Type B pancreatic cell (in vitro differentiated cells): ENCODE data around the gene DIPK2A. TPM values are rescaled to one million over a fixed set of nuclear protein-coding genes. Genes with fewer than 3 reads are reported as not detected.

Experiments
- DNase-seq: peaks from one replicate; pipeline ENCODE4 v3.0.0; 2021; ENCODE audit warnings: mixed read lengths; ENCODE audit not compliant: unreplicated experiment; ENCODE audit errors: extremely low spot score
- H3K27ac Mint-ChIP-seq: 2 replicates; pipeline ENCODE4 v1.8.0; 2021; ENCODE audit warnings: mild to moderate bottlenecking, mixed read lengths
- H3K27me3 Mint-ChIP-seq: 2 replicates; pipeline ENCODE4 v1.8.0; 2021; ENCODE audit warnings: mixed read lengths
- H3K36me3 Mint-ChIP-seq: 2 replicates; pipeline ENCODE4 v1.8.0; 2021; ENCODE audit warnings: mixed read lengths
- H3K4me1 Mint-ChIP-seq: one replicate; pipeline ENCODE4 v1.8.0; 2021; ENCODE audit warnings: mixed read lengths; ENCODE audit not compliant: unreplicated experiment
- H3K4me3 Mint-ChIP-seq: 2 replicates; pipeline ENCODE4 v1.8.0; 2021; ENCODE audit warnings: mild to moderate bottlenecking, mixed read lengths
- H3K9me3 Mint-ChIP-seq: 2 replicates; pipeline ENCODE4 v1.8.0; 2021; ENCODE audit warnings: mixed read lengths
- total RNA-seq: library from RNA; stranded (reverse); gene quantifications from 2 replicates; pipeline ENCODE4 v1.2.1, GENCODE V29; 2021; ENCODE audit warnings: low replicate concordance
- TF ChIP-seq, protein P1 (sequence below): fragments of 200-600 bp; sonication (generic); conservative IDR thresholded peaks from 2 replicates; pipeline ENCODE4 v1.5.0; 2021; ENCODE audit warnings: antibody characterized with exemption, mild to moderate bottlenecking

Gene DIPK2A
- total RNA-seq, 1 donor from 2014 or later: 32.1 TPM

DNA sequence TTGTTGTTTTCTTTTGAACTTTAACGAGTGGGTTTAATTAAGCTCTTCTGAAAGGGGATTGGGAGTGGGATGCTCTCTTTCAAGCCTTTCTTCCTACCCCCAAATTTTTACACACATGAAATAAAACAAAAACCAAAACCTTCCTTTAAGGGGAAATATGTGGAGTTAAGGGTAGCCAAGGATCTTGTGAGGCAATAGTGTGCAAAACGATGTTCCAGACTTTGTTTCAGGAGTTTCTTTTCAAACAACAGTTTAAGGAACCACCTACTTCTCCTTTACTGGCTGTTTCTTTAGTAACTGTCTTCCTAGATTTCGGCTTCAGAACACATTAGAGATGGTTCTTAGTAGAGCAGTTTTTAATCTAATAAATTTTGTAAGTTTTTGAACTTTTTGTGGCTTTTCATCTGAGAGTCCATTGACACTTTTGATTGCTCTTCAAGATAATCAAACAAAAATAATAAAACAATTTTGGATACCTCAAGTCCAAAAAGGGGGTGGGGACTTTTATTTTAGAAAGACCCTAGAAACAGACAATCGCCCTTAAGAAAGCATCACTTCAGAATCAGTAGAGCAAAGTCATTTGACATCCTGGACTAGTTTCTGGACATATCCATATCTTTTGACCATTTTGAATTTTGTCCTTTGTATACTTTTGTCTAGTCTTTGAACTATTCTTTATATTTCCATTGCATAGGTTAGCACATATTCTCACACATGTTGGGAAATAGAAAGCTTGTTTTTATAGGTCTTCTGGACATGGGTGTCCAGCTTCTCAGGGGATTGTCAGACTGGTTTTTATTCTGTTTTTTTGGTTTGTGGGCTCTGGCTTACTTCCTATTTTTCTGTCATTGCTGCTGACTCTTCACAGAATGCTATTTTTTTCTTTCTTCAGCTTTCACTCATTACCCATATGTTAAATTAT lies 6.0 kb downstream of the DIPK2A start:
- H3K9me3 Mint-ChIP-seq: no peaks in the 10 kb centered on the region
- peaks cover 11% of the 10 kb centered on the region for H3K36me3 Mint-ChIP-seq
- no peaks in the 10 kb centered on the region for H3K27me3 Mint-ChIP-seq
- H3K27ac Mint-ChIP-seq: no peak overlapping the region
- no peak for DNase-seq
- H3K4me1 Mint-ChIP-seq: peaks cover 12% of the 10 kb centered on the region
- no peak overlapping the region for H3K4me3 Mint-ChIP-seq
- TF ChIP-seq, protein P1, sequence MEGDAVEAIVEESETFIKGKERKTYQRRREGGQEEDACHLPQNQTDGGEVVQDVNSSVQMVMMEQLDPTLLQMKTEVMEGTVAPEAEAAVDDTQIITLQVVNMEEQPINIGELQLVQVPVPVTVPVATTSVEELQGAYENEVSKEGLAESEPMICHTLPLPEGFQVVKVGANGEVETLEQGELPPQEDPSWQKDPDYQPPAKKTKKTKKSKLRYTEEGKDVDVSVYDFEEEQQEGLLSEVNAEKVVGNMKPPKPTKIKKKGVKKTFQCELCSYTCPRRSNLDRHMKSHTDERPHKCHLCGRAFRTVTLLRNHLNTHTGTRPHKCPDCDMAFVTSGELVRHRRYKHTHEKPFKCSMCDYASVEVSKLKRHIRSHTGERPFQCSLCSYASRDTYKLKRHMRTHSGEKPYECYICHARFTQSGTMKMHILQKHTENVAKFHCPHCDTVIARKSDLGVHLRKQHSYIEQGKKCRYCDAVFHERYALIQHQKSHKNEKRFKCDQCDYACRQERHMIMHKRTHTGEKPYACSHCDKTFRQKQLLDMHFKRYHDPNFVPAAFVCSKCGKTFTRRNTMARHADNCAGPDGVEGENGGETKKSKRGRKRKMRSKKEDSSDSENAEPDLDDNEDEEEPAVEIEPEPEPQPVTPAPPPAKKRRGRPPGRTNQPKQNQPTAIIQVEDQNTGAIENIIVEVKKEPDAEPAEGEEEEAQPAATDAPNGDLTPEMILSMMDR: no peak

DNA sequence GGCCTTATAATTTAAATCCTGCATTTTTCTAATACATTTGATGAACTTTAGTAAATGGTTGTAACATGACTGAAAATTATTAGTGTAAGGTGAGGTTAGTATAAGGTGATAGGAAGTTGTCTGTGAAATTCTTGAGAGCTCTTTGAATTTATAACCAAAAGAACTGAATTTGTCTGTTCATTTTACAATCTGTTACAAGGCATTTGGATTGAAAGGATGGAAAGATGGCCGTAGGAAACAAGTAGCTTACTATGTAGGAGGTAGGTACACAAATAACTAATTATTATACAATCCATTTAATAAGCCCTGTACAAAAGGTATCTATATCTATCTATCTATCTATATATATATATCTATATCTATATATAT lies 6.6 kb downstream of the DIPK2A start:
- Mint-ChIP-seq H3K27me3 (no peaks in the 10 kb centered on the region), H3K27ac (no peak overlapping the region), H3K36me3 (peaks cover 17% of the 10 kb centered on the region), H3K4me3 (no peak overlapping the region), H3K9me3 (no peaks in the 10 kb centered on the region), H3K4me1 (peaks cover 12% of the 10 kb centered on the region)
- no peak for DNase-seq
- TF ChIP-seq, protein P1: no peak

GRCh38 chr3:143979041-143979440 lies 7.4 kb downstream of the DIPK2A start:
- peaks cover 15% of the 10 kb centered on the region for H3K4me1 Mint-ChIP-seq

GRCh38 chr3:143979813-143980212 lies 8.2 kb downstream of the DIPK2A start:
- TF ChIP-seq, protein P1: no peak
- no peaks in the 10 kb centered on the region for H3K27me3 Mint-ChIP-seq
- no peak overlapping the region for H3K4me3 Mint-ChIP-seq
- peaks cover 25% of the 10 kb centered on the region for H3K36me3 Mint-ChIP-seq
- peaks cover 5% of the 10 kb centered on the region for H3K9me3 Mint-ChIP-seq
- no peak for DNase-seq
- H3K4me1 Mint-ChIP-seq: peaks cover 9% of the 10 kb centered on the region
- no peak overlapping the region for H3K27ac Mint-ChIP-seq

More at GRCh38 chr3:143979041-143979440, 7.4 kb downstream of the DIPK2A start:
- DNase-seq: no peak
- Mint-ChIP-seq H3K27ac (no peak overlapping the region), H3K27me3 (no peaks in the 10 kb centered on the region), H3K36me3 (peaks cover 23% of the 10 kb centered on the region), H3K9me3 (peaks cover 3% of the 10 kb centered on the region), H3K4me3 (no peak overlapping the region)
- TF ChIP-seq, protein P1: no peak

DNA sequence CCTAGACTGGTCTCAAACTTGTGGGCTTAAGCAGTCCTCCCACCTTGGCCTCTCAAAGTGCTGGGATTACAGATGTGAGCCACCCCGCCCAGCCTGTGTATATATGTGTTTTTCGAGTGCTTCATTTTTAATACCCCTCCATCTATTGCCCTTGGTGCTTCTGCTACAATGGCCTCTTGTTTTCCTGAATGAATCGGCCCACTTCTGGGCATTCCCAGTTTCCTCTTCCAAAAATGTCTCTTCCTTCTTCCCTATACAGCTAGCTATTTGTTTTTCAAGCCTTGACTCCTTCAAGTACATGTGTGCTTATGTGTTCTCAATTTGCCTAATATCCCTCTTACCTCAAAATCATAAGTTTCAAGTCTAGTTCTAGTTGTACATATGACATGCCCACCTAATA lies 16.7 kb downstream of the DIPK2A start:
- Mint-ChIP-seq H3K36me3 (peaks cover 36% of the 10 kb centered on the region), H3K4me1 (peaks cover 3% of the 10 kb centered on the region), H3K9me3 (peaks cover 5% of the 10 kb centered on the region), H3K27ac (no peak overlapping the region), H3K4me3 (no peak overlapping the region), H3K27me3 (no peaks in the 10 kb centered on the region)
- DNase-seq: no peak
- TF ChIP-seq, protein P1: no peak
